Measurements from ENCODE around the gene HTR1A.

- peak in 4 of 6 experiments; percentile 9 to 45 (median 19) for TF ChIP-seq CTCF (IDR thresholded peaks at IDR 0.05)
- TF ChIP-seq POLR2A (IDR thresholded peaks at IDR 0.05): no peak
These were observed 963 bp upstream of the HTR1A start for GRCh38 chr5:63963080-63963735.
